ENCODE measurements around the gene RFC5. TPM values are rescaled to one million over a fixed set of nuclear protein-coding genes. Genes with fewer than 3 reads are reported as not detected.

RFC5 gene
- total and polyA plus RNA-seq, 4 donors: 7.3 to 16.0 (median 8.2) TPM

DNA sequence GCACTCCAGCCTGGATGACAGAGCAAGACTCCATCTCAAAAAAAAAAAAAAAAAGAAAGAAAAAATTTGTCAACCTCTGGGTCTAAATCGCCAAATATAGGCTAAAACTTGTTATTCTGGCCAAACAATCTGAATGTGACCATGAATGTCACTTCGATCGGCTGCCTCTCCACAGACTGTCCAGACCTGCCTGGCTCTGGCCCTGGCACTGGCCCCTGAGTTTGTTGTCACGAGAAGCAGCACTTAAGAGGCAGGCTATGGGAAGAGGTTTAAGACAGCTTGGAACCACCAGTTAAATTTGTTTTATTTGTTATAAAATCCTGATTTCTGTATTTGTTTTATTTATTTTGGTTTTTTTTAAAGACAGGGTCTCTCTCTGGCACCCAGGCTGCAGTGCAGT is 29.9 kb downstream of the RFC5 start:
- ATAC-seq (ENCODE audit: insufficient read depth, low FRiP score) (no peak), DNase-seq (no peak)
- Histone ChIP-seq H3K27me3 (ENCODE audit: control insufficient read depth in 3 of 3, insufficient read depth in 3 of 3, low read length in 2 of 3) (no peaks in the 10 kb centered on the region), H3K4me1 (ENCODE audit: control insufficient read depth in 5 of 5, insufficient read depth in 5 of 5, low read length in 5 of 5) (no peaks in the 10 kb centered on the region), H3K36me3 (ENCODE audit: control insufficient read depth in 4 of 4, insufficient read depth in 4 of 4, low read length in 4 of 4) (peaks cover 14 to 39% (median 28%) of the 10 kb centered on the region in 4 donors), H3K9ac (ENCODE audit: insufficient read depth in 1 of 2, low read length in 2 of 2) (no peak overlapping the region), H3K27ac (ENCODE audit: low read depth in 1 of 2, low read length in 1 of 2) (no peak overlapping the region), H3K4me3 (no peak overlapping the region), H3K9me3 (ENCODE audit: control insufficient read depth in 4 of 4, insufficient read depth in 3 of 4, low read length in 3 of 4) (no peaks in the 10 kb centered on the region)
- 93 to 96% methylated on average over 4 of the region's 4 CpGs for WGBS, 2 donors
- TF ChIP-seq, protein P1, sequence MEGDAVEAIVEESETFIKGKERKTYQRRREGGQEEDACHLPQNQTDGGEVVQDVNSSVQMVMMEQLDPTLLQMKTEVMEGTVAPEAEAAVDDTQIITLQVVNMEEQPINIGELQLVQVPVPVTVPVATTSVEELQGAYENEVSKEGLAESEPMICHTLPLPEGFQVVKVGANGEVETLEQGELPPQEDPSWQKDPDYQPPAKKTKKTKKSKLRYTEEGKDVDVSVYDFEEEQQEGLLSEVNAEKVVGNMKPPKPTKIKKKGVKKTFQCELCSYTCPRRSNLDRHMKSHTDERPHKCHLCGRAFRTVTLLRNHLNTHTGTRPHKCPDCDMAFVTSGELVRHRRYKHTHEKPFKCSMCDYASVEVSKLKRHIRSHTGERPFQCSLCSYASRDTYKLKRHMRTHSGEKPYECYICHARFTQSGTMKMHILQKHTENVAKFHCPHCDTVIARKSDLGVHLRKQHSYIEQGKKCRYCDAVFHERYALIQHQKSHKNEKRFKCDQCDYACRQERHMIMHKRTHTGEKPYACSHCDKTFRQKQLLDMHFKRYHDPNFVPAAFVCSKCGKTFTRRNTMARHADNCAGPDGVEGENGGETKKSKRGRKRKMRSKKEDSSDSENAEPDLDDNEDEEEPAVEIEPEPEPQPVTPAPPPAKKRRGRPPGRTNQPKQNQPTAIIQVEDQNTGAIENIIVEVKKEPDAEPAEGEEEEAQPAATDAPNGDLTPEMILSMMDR (IDR thresholded peaks at IDR 0.05; ENCODE audit: control extremely low read depth, extremely low read depth): no peak

DNA sequence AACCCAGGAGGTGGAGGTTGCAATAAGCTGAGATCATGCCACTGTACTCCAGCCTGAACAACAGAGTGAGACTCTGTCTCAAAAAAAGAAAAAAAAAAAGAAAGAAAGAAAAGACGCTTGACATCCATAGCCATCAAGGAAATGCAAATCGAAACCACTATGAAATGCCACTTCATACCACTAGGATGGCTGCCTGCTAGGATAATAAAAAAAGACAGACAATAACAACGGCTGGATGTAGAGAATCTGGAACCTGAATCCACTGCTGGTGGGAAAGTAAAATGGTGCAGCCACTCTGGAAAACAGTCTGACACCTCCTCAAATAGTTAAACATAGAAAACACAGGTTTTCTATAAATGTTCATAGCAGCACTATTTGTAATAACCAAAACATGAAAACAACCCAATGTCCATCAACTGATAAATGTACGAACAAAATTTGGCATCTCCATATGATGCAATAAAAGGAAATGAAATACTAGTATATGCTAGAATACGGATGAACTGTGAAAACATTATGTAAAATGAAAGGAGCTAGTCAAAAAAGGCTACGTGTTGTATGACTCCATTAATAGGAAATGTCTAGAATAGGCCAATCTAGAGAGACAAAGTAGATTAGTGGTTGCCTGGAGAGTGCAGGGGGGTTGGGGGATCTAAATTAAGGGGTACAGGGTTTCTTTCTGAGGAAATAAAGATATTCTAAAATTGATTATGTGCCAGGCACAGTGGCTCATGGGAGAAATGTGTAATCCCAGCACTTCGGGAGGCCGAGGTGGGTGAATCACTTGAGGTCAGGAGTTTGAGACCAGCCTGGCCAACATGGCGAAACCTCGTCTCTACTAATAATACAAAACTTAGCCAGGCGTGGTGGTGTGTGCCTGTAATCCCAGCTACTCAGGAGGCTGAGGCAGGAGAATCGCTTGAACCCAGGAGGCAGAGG is 34.7 kb downstream of the RFC5 start:
- WGBS, 2 donors: 81 to 86% methylated on average over 12 of the region's 12 CpGs
- Histone ChIP-seq H3K27me3 (ENCODE audit: control insufficient read depth in 3 of 3, insufficient read depth in 3 of 3, low read length in 2 of 3) (no peaks in the 10 kb centered on the region), H3K27ac (ENCODE audit: low read depth in 1 of 2, low read length in 1 of 2) (peak overlapping the region in 1 of 2 donors; percentile 76)

DNA sequence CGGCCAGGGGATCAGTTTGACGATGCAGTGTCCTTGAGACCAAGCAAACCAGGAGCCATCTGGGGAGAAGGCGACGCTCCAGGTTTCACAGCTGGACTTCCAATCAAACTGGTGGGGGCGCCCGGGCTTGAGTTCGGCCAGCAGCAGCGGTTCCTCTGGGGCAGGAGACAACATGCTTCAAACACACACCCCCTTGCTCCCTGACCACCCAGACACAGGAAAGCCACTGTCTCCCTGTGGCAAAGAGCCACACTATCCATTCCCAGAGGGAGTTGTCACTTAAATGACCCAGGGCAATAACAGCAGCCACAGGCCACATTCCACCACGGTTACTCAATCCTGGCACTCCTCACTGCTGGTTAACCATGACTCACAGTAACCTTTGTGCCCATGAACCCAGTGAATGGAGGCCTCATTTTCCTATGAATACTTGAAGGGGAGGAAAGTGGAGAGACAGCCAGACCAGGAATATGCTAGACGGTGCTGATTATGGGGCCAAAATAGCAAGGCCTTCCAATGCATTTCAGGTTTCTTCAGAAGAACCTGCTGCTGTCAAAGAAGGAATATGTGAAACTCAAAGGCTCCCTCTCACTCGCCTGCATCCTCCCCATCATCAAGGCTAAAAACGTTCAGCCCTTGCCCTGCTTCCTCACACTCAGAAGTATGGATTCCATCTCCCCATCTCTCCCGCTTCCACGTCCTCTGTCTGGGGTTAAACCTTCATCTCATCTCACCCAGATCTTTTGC is 36.0 kb downstream of the RFC5 start:
- ATAC-seq (ENCODE audit: insufficient read depth, low FRiP score): peak; percentile 95
- Histone ChIP-seq H3K9me3 (ENCODE audit: control insufficient read depth in 4 of 4, insufficient read depth in 3 of 4, low read length in 3 of 4) (no peaks in the 10 kb centered on the region), H3K36me3 (ENCODE audit: control insufficient read depth in 4 of 4, insufficient read depth in 4 of 4, low read length in 4 of 4) (peaks cover 7 to 16% (median 12%) of the 10 kb centered on the region in 4 donors), H3K27me3 (ENCODE audit: control insufficient read depth in 3 of 3, insufficient read depth in 3 of 3, low read length in 2 of 3) (no peaks in the 10 kb centered on the region), H3K4me1 (ENCODE audit: control insufficient read depth in 5 of 5, insufficient read depth in 5 of 5, low read length in 5 of 5) (peaks cover 0 to 24% (median 12%) of the 10 kb centered on the region in 5 donors), H3K4me3 (no peak overlapping the region), H3K27ac (ENCODE audit: low read depth in 1 of 2, low read length in 1 of 2) (peak overlapping the region; percentile 76 to 88), H3K9ac (ENCODE audit: insufficient read depth in 1 of 2, low read length in 2 of 2) (no peak overlapping the region)
- peak; percentile 76 to 87 (median 84) for DNase-seq
- TF ChIP-seq, protein P1 (IDR thresholded peaks at IDR 0.05; ENCODE audit: control extremely low read depth, extremely low read depth): no peak
- WGBS, 2 donors: 60 to 72% methylated on average over 14 of the region's 14 CpGs

More for the DNA sequence above, 34.7 kb downstream of the RFC5 start:
- Histone ChIP-seq H3K4me1 (ENCODE audit: control insufficient read depth in 5 of 5, insufficient read depth in 5 of 5, low read length in 5 of 5) (peaks cover 0 to 21% (median 12%) of the 10 kb centered on the region in 5 donors), H3K36me3 (ENCODE audit: control insufficient read depth in 4 of 4, insufficient read depth in 4 of 4, low read length in 4 of 4) (peaks cover 7 to 18% (median 13%) of the 10 kb centered on the region in 4 donors), H3K9ac (ENCODE audit: insufficient read depth in 1 of 2, low read length in 2 of 2) (no peak overlapping the region), H3K9me3 (ENCODE audit: control insufficient read depth in 4 of 4, insufficient read depth in 3 of 4, low read length in 3 of 4) (no peaks in the 10 kb centered on the region), H3K4me3 (no peak overlapping the region)
- TF ChIP-seq, protein P1 (IDR thresholded peaks at IDR 0.05; ENCODE audit: control extremely low read depth, extremely low read depth): no peak
- no peak for DNase-seq
- no peak for ATAC-seq (ENCODE audit: insufficient read depth, low FRiP score)
